Measurements from ENCODE around the gene FHAD1. TPM values are rescaled to one million over a fixed set of nuclear protein-coding genes. Genes with fewer than 3 reads are reported as not detected.

The FHAD1 gene
- polyA plus RNA-seq, 2 donors = 0.04 to 0.16 TPM

GRCh38 chr1:15244813-15245212 is 2.2 kb upstream of the FHAD1 start:
- no peak overlapping the region for H3K27ac ChIP-seq (ENCODE audit: low read depth in 2 of 2, low read length in 1 of 2)
- no peaks in the 10 kb centered on the region for H3K36me3 ChIP-seq (ENCODE audit: control insufficient read depth in 2 of 2, insufficient read depth in 2 of 2, low read length in 1 of 2)
- 88 to 92% methylated on average over 5 of the region's 5 CpGs for WGBS, 2 donors
- H3K4me1 ChIP-seq (ENCODE audit: control insufficient read depth in 2 of 2, insufficient read depth in 2 of 2, low read length in 1 of 2) = peaks cover 0 to 4% of the 10 kb centered on the region in 2 donors
- no peaks in the 10 kb centered on the region for H3K9me3 ChIP-seq (ENCODE audit: control insufficient read depth in 2 of 2, insufficient read depth in 1 of 2, low read depth in 1 of 2, low read length in 1 of 2)
- H3K4me3 ChIP-seq (ENCODE audit: low read depth in 1 of 2, low read length in 2 of 2) = no peak overlapping the region
- no peaks in the 10 kb centered on the region for H3K27me3 ChIP-seq (ENCODE audit: control insufficient read depth in 1 of 2, insufficient read depth in 2 of 2, low read length in 2 of 2)

- 28 to 51% methylated on average over 11 of the region's 11 CpGs for WGBS, 2 donors
- H3K27ac ChIP-seq (ENCODE audit: low read depth in 2 of 2, low read length in 1 of 2) = peak overlapping the region in 1 of 2 donors; percentile 47
- H3K36me3 ChIP-seq (ENCODE audit: control insufficient read depth in 2 of 2, insufficient read depth in 2 of 2, low read length in 1 of 2) = no peaks in the 10 kb centered on the region
- H3K4me1 ChIP-seq (ENCODE audit: control insufficient read depth in 2 of 2, insufficient read depth in 2 of 2, low read length in 1 of 2) = peaks cover 0 to 4% of the 10 kb centered on the region in 2 donors
- H3K27me3 ChIP-seq (ENCODE audit: control insufficient read depth in 1 of 2, insufficient read depth in 2 of 2, low read length in 2 of 2) = no peaks in the 10 kb centered on the region
- H3K9me3 ChIP-seq (ENCODE audit: control insufficient read depth in 2 of 2, insufficient read depth in 1 of 2, low read depth in 1 of 2, low read length in 1 of 2) = no peaks in the 10 kb centered on the region
- H3K4me3 ChIP-seq (ENCODE audit: low read depth in 1 of 2, low read length in 2 of 2) = no peak overlapping the region
Observed at GRCh38 chr1:15245593-15246360, 1.2 kb upstream of the FHAD1 start.

GRCh38 chr1:15248216-15248615 is 1.2 kb downstream of the FHAD1 start:
- Histone ChIP-seq H3K27me3 (ENCODE audit: control insufficient read depth in 1 of 2, insufficient read depth in 2 of 2, low read length in 2 of 2) (no peaks in the 10 kb centered on the region), H3K4me3 (ENCODE audit: low read depth in 1 of 2, low read length in 2 of 2) (no peak overlapping the region), H3K4me1 (ENCODE audit: control insufficient read depth in 2 of 2, insufficient read depth in 2 of 2, low read length in 1 of 2) (peaks cover 0 to 4% of the 10 kb centered on the region in 2 donors), H3K36me3 (ENCODE audit: control insufficient read depth in 2 of 2, insufficient read depth in 2 of 2, low read length in 1 of 2) (no peaks in the 10 kb centered on the region), H3K9me3 (ENCODE audit: control insufficient read depth in 2 of 2, insufficient read depth in 1 of 2, low read depth in 1 of 2, low read length in 1 of 2) (no peaks in the 10 kb centered on the region), H3K27ac (ENCODE audit: low read depth in 2 of 2, low read length in 1 of 2) (no peak overlapping the region)
- WGBS, 2 donors = 90 to 93% methylated on average over 4 of the region's 4 CpGs

- H3K4me3 ChIP-seq (ENCODE audit: low read depth in 1 of 2, low read length in 2 of 2) = no peak overlapping the region
- 59 to 60% methylated on average over 5 of the region's 5 CpGs for WGBS, 2 donors
Observed at GRCh38 chr1:15249081-15249480, 2.1 kb downstream of the FHAD1 start.

GRCh38 chr1:15251857-15252835 is 5.1 kb downstream of the FHAD1 start:
- WGBS, 2 donors = 80 to 82% methylated on average over 14 of the region's 14 CpGs
- Histone ChIP-seq H3K9me3 (ENCODE audit: control insufficient read depth in 2 of 2, insufficient read depth in 1 of 2, low read depth in 1 of 2, low read length in 1 of 2) (no peaks in the 10 kb centered on the region), H3K4me1 (ENCODE audit: control insufficient read depth in 2 of 2, insufficient read depth in 2 of 2, low read length in 1 of 2) (no peaks in the 10 kb centered on the region), H3K4me3 (ENCODE audit: low read depth in 1 of 2, low read length in 2 of 2) (no peak overlapping the region), H3K27ac (ENCODE audit: low read depth in 2 of 2, low read length in 1 of 2) (no peak overlapping the region), H3K27me3 (ENCODE audit: control insufficient read depth in 1 of 2, insufficient read depth in 2 of 2, low read length in 2 of 2) (no peaks in the 10 kb centered on the region), H3K36me3 (ENCODE audit: control insufficient read depth in 2 of 2, insufficient read depth in 2 of 2, low read length in 1 of 2) (no peaks in the 10 kb centered on the region)

More at GRCh38 chr1:15249081-15249480, 2.1 kb downstream of the FHAD1 start:
- Histone ChIP-seq H3K36me3 (ENCODE audit: control insufficient read depth in 2 of 2, insufficient read depth in 2 of 2, low read length in 1 of 2) (no peaks in the 10 kb centered on the region), H3K27ac (ENCODE audit: low read depth in 2 of 2, low read length in 1 of 2) (no peak overlapping the region), H3K27me3 (ENCODE audit: control insufficient read depth in 1 of 2, insufficient read depth in 2 of 2, low read length in 2 of 2) (no peaks in the 10 kb centered on the region), H3K4me1 (ENCODE audit: control insufficient read depth in 2 of 2, insufficient read depth in 2 of 2, low read length in 1 of 2) (peaks cover 0 to 4% of the 10 kb centered on the region in 2 donors), H3K9me3 (ENCODE audit: control insufficient read depth in 2 of 2, insufficient read depth in 1 of 2, low read depth in 1 of 2, low read length in 1 of 2) (no peaks in the 10 kb centered on the region)

- 31 to 67% methylated on average over 2 of the region's 2 CpGs for WGBS, 2 donors
- H3K4me1 ChIP-seq (ENCODE audit: control insufficient read depth in 2 of 2, insufficient read depth in 2 of 2, low read length in 1 of 2) = no peaks in the 10 kb centered on the region
- H3K27me3 ChIP-seq (ENCODE audit: control insufficient read depth in 1 of 2, insufficient read depth in 2 of 2, low read length in 2 of 2) = no peaks in the 10 kb centered on the region
- no peak overlapping the region for H3K4me3 ChIP-seq (ENCODE audit: low read depth in 1 of 2, low read length in 2 of 2)
- no peak overlapping the region for H3K27ac ChIP-seq (ENCODE audit: low read depth in 2 of 2, low read length in 1 of 2)
- no peaks in the 10 kb centered on the region for H3K36me3 ChIP-seq (ENCODE audit: control insufficient read depth in 2 of 2, insufficient read depth in 2 of 2, low read length in 1 of 2)
- H3K9me3 ChIP-seq (ENCODE audit: control insufficient read depth in 2 of 2, insufficient read depth in 1 of 2, low read depth in 1 of 2, low read length in 1 of 2) = no peaks in the 10 kb centered on the region
Observed at GRCh38 chr1:15254559-15254958, 7.5 kb downstream of the FHAD1 start.

GRCh38 chr1:15255582-15256149 is 8.6 kb downstream of the FHAD1 start:
- Histone ChIP-seq H3K9me3 (ENCODE audit: control insufficient read depth in 2 of 2, insufficient read depth in 1 of 2, low read depth in 1 of 2, low read length in 1 of 2) (no peaks in the 10 kb centered on the region), H3K27ac (ENCODE audit: low read depth in 2 of 2, low read length in 1 of 2) (no peak overlapping the region), H3K4me3 (ENCODE audit: low read depth in 1 of 2, low read length in 2 of 2) (no peak overlapping the region), H3K27me3 (ENCODE audit: control insufficient read depth in 1 of 2, insufficient read depth in 2 of 2, low read length in 2 of 2) (no peaks in the 10 kb centered on the region), H3K4me1 (ENCODE audit: control insufficient read depth in 2 of 2, insufficient read depth in 2 of 2, low read length in 1 of 2) (peaks cover 0 to 3% of the 10 kb centered on the region in 2 donors), H3K36me3 (ENCODE audit: control insufficient read depth in 2 of 2, insufficient read depth in 2 of 2, low read length in 1 of 2) (no peaks in the 10 kb centered on the region)
- WGBS, 2 donors = 70 to 78% methylated on average over 4 of the region's 4 CpGs

GRCh38 chr1:15256584-15256983 is 9.6 kb downstream of the FHAD1 start:
- peaks cover 3% of the 10 kb centered on the region in 2 donors for H3K4me1 ChIP-seq (ENCODE audit: control insufficient read depth in 2 of 2, insufficient read depth in 2 of 2, low read length in 1 of 2)
- H3K9me3 ChIP-seq (ENCODE audit: control insufficient read depth in 2 of 2, insufficient read depth in 1 of 2, low read depth in 1 of 2, low read length in 1 of 2) = no peaks in the 10 kb centered on the region
- H3K36me3 ChIP-seq (ENCODE audit: control insufficient read depth in 2 of 2, insufficient read depth in 2 of 2, low read length in 1 of 2) = no peaks in the 10 kb centered on the region
- 77 to 87% methylated on average over 3 of the region's 3 CpGs for WGBS, 2 donors
- no peaks in the 10 kb centered on the region for H3K27me3 ChIP-seq (ENCODE audit: control insufficient read depth in 1 of 2, insufficient read depth in 2 of 2, low read length in 2 of 2)
- H3K4me3 ChIP-seq (ENCODE audit: low read depth in 1 of 2, low read length in 2 of 2) = no peak overlapping the region
- no peak overlapping the region for H3K27ac ChIP-seq (ENCODE audit: low read depth in 2 of 2, low read length in 1 of 2)

GRCh38 chr1:15257309-15257708 is 10.3 kb downstream of the FHAD1 start:
- H3K9me3 ChIP-seq (ENCODE audit: control insufficient read depth in 2 of 2, insufficient read depth in 1 of 2, low read depth in 1 of 2, low read length in 1 of 2) = no peaks in the 10 kb centered on the region
- H3K4me3 ChIP-seq (ENCODE audit: low read depth in 1 of 2, low read length in 2 of 2) = no peak overlapping the region
- peaks cover 3% of the 10 kb centered on the region in 2 donors for H3K4me1 ChIP-seq (ENCODE audit: control insufficient read depth in 2 of 2, insufficient read depth in 2 of 2, low read length in 1 of 2)
- H3K27me3 ChIP-seq (ENCODE audit: control insufficient read depth in 1 of 2, insufficient read depth in 2 of 2, low read length in 2 of 2) = no peaks in the 10 kb centered on the region
- no peaks in the 10 kb centered on the region for H3K36me3 ChIP-seq (ENCODE audit: control insufficient read depth in 2 of 2, insufficient read depth in 2 of 2, low read length in 1 of 2)
- no peak overlapping the region for H3K27ac ChIP-seq (ENCODE audit: low read depth in 2 of 2, low read length in 1 of 2)
- WGBS, 2 donors = 75 to 85% methylated on average over 14 of the region's 14 CpGs

Measured in esophagus (tissue), 2 donors.